ENCODE measurements around the gene PTPRJ. TPM values are rescaled to one million over a fixed set of nuclear protein-coding genes. Genes with fewer than 3 reads are reported as not detected.
"Not testable (repeated sequence)": the region's sequence is repeated elsewhere in the genome, so short reads cannot be mapped to it uniquely, and the experiment has no call there.

PTPRJ gene
- total and polyA plus RNA-seq, 2 donors (not counting 1 experiment from before 2014, with no cell fraction given), result 11.2 to 20.0 TPM

DNA sequence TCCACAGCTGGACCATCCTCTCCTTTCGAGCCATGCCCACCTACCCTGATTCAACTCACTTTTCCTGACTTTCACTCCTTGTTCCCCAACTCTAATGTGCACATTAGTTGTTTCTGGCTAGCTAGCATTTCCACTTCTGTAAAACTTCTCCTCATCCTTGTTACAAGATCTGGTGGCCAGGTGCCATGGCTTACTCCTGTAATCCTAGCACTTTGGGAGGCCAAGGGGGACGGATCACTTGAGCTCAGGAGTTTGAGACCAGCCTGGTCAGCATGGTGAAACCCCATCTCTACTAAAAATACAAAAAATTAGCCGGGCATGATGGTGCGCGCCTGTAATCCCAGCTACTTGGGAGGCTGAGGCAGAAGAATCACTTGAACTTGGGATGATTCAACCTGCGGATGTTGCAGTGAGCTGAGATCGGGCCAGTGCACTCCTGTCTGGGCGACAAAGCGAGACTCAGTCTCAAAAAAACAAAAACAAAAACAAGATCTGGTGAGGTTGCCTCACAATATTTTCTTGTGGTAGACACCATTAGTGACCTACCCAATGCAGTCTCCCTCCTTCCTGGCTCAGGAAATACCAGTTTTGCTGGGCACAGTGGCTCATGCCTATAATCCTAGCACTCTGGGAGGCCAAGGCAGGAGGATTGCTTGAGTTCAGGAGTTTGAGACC lies 31.2 kb upstream of the PTPRJ start:
- H3K4me3 ChIP-seq (ENCODE audit: control extremely low read depth in 1 of 5, extremely low read depth in 1 of 5, insufficient read depth in 1 of 5, low read depth in 2 of 5, low read length in 4 of 5); H3K9ac ChIP-seq (ENCODE audit: low read length); H3K27me3 ChIP-seq (replicated peaks in 1 of 4; ENCODE audit: control extremely low read depth in 1 of 4, control insufficient read depth in 3 of 4, insufficient read depth in 4 of 4, low read length in 3 of 4); H3K27me3 Mint-ChIP-seq; intact Hi-C loops (cut with micrococcal nuclease); ATAC-seq (ENCODE audit: low read depth); H3K79me2 ChIP-seq (ENCODE audit: control insufficient read depth, insufficient read depth, low read length); H3K9me3 Mint-ChIP-seq (ENCODE audit: insufficient read depth); DNase-seq; H4K20me1 ChIP-seq (ENCODE audit: control insufficient read depth, insufficient read depth, low read length, poor library complexity, severe bottlenecking); H3K36me3 ChIP-seq (replicated peaks in 1 of 2; ENCODE audit: control extremely low read depth in 1 of 2, control insufficient read depth in 1 of 2, extremely low read depth in 1 of 2, insufficient read depth in 2 of 2, low read length in 1 of 2); H2AFZ ChIP-seq (ENCODE audit: insufficient read depth, low read depth, low read length, poor library complexity, severe bottlenecking); H3K9me3 ChIP-seq (ENCODE audit: control extremely low read depth in 1 of 3, control insufficient read depth in 2 of 3, insufficient read depth in 1 of 3, low read length in 2 of 3): not testable (repeated sequence)
- H3K4me1 Mint-ChIP-seq, result peaks cover 43% of the 10 kb centered on the region
- ChIA-PET POLR2A (interaction anchor here (0.5 to 0.7 kb wide), 2 partner anchors 88 to 94 kb away, joined by 3 to 4 read pairs; no protein-coding TSS in a partner anchor), CTCF (interaction anchor here (1.2 to 2.4 kb wide), 4 partner anchors 13 to 160 kb away, joined by 3 to 8 read pairs (median 4); no protein-coding TSS in a partner anchor)
- peak overlapping the region; percentile 16 for H3K4me3 Mint-ChIP-seq
- H3K27ac Mint-ChIP-seq, result peak overlapping the region; percentile 72
- Histone ChIP-seq H3K27ac (ENCODE audit: low read length in 2 of 2) (peak overlapping the region; percentile 44 to 68), H3K4me1 (ENCODE audit: control insufficient read depth in 2 of 2, insufficient read depth in 2 of 2, low read length in 2 of 2) (peaks cover 31 to 37% of the 10 kb centered on the region in 2 donors), H3K4me2 (replicated peaks; ENCODE audit: low read depth, low read length, poor library complexity, severe bottlenecking) (peak overlapping the region; percentile 18)
- 85% methylated on average over 7 of the region's 9 CpGs for WGBS (ENCODE audit: insufficient coverage)

DNA sequence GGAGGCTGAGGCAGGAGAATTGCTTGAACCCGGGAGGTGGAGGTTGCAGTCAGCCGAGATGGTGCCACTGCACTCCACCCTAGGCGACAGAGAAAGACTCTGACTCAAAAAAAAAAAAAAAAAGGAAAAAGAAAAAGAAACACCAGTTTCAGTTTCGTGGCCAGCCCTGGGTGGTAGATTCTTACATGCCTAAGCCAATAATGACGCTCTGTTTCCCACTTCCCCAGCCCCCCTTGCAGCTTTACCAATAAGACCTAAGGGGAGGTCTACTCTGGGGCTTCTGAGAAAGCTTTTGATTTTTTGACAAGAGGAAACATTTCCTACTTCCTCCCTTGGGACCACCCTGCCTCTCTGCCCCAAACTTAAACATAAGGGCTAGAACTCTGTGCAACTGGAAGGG lies 30.0 kb upstream of the PTPRJ start:
- H3K4me1 Mint-ChIP-seq, result peaks cover 48% of the 10 kb centered on the region
- H3K4me3 Mint-ChIP-seq, result peak overlapping the region; percentile 48
- intact Hi-C loops (cut with micrococcal nuclease), result loop anchor here (1.0 to 5.0 kb wide), 4 partner anchors 30 to 773 kb away; partner anchors contain the start of gene ARFGAP2
- Histone ChIP-seq H4K20me1 (ENCODE audit: control insufficient read depth, insufficient read depth, low read length, poor library complexity, severe bottlenecking) (no peaks in the 10 kb centered on the region), H3K27me3 (replicated peaks in 1 of 4; ENCODE audit: control extremely low read depth in 1 of 4, control insufficient read depth in 3 of 4, insufficient read depth in 4 of 4, low read length in 3 of 4) (no peaks in the 10 kb centered on the region), H3K36me3 (replicated peaks in 1 of 2; ENCODE audit: control extremely low read depth in 1 of 2, control insufficient read depth in 1 of 2, extremely low read depth in 1 of 2, insufficient read depth in 2 of 2, low read length in 1 of 2) (no peaks in the 10 kb centered on the region), H3K4me1 (ENCODE audit: control insufficient read depth in 2 of 2, insufficient read depth in 2 of 2, low read length in 2 of 2) (peaks cover 34 to 42% of the 10 kb centered on the region in 2 donors), H3K4me2 (replicated peaks; ENCODE audit: low read depth, low read length, poor library complexity, severe bottlenecking) (peak overlapping the region; percentile 72), H2AFZ (ENCODE audit: insufficient read depth, low read depth, low read length, poor library complexity, severe bottlenecking) (peak overlapping the region; percentile 51), H3K9me3 (ENCODE audit: control extremely low read depth in 1 of 3, control insufficient read depth in 2 of 3, insufficient read depth in 1 of 3, low read length in 2 of 3) (no peaks in the 10 kb centered on the region), H3K79me2 (ENCODE audit: control insufficient read depth, insufficient read depth, low read length) (no peaks in the 10 kb centered on the region), H3K4me3 (ENCODE audit: control extremely low read depth in 1 of 5, extremely low read depth in 1 of 5, insufficient read depth in 1 of 5, low read depth in 2 of 5, low read length in 4 of 5) (peak overlapping the region in 2 of 5 experiments; percentile 19 to 49), H3K27ac (ENCODE audit: low read length in 2 of 2) (peak overlapping the region; percentile 58 to 66), H3K9ac (ENCODE audit: low read length) (peak overlapping the region; percentile 49)
- no peaks in the 10 kb centered on the region for H3K9me3 Mint-ChIP-seq (ENCODE audit: insufficient read depth)
- no peaks in the 10 kb centered on the region for H3K27me3 Mint-ChIP-seq
- peak overlapping the region; percentile 86 for H3K27ac Mint-ChIP-seq
- CTCF ChIA-PET, result interaction anchor here (0.5 to 2.4 kb wide), 5 partner anchors 16 to 620 kb away, joined by 3 to 8 read pairs (median 4); no protein-coding TSS in a partner anchor
- WGBS (ENCODE audit: insufficient coverage), result no CpG with 5 or more reads among the region's 5 CpGs
- peak; percentile 91 for DNase-seq
- peak; percentile 98 for ATAC-seq (ENCODE audit: low read depth)
- POLR2A ChIA-PET, result interaction anchor here (0.5 to 1.1 kb wide), 7 partner anchors 13 to 82 kb away, joined by 3 to 8 read pairs (median 4); no protein-coding TSS in a partner anchor
- no peak for TF ChIP-seq EZH2 (IDR thresholded peaks at IDR 0.05; ENCODE audit: borderline replicate concordance, insufficient read depth, low read depth, low read length, poor library complexity, severe bottlenecking)
- TF ChIP-seq, protein P1, sequence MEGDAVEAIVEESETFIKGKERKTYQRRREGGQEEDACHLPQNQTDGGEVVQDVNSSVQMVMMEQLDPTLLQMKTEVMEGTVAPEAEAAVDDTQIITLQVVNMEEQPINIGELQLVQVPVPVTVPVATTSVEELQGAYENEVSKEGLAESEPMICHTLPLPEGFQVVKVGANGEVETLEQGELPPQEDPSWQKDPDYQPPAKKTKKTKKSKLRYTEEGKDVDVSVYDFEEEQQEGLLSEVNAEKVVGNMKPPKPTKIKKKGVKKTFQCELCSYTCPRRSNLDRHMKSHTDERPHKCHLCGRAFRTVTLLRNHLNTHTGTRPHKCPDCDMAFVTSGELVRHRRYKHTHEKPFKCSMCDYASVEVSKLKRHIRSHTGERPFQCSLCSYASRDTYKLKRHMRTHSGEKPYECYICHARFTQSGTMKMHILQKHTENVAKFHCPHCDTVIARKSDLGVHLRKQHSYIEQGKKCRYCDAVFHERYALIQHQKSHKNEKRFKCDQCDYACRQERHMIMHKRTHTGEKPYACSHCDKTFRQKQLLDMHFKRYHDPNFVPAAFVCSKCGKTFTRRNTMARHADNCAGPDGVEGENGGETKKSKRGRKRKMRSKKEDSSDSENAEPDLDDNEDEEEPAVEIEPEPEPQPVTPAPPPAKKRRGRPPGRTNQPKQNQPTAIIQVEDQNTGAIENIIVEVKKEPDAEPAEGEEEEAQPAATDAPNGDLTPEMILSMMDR (IDR thresholded peaks at IDR 0.05), result no peak

DNA sequence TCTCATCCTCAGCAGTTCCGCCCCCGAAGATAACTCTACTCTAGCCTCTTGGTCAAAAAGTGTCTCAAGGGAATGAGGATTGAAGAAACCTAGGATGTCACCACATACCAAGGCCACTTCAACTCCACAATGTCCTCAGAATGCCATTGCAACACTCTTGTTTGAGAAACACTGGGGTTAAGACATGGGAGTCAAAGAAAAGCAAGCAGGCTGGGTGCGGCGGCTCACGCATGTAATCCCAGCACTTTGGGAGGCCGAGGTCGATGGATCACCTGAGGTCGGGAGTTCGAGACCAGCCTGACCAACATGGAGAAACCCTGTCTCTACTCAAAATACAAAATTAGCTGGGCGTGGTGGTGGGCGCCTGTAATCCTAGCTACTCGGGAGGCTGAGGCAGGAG lies 28.9 kb upstream of the PTPRJ start:
- H3K4me3 Mint-ChIP-seq; H3K4me3 ChIP-seq (ENCODE audit: control extremely low read depth in 1 of 5, extremely low read depth in 1 of 5, insufficient read depth in 1 of 5, low read depth in 2 of 5, low read length in 4 of 5); H4K20me1 ChIP-seq (ENCODE audit: control insufficient read depth, insufficient read depth, low read length, poor library complexity, severe bottlenecking); H3K27me3 ChIP-seq (replicated peaks in 1 of 4; ENCODE audit: control extremely low read depth in 1 of 4, control insufficient read depth in 3 of 4, insufficient read depth in 4 of 4, low read length in 3 of 4); DNase-seq; H3K27me3 Mint-ChIP-seq; H3K9ac ChIP-seq (ENCODE audit: low read length); ATAC-seq (ENCODE audit: low read depth); H3K79me2 ChIP-seq (ENCODE audit: control insufficient read depth, insufficient read depth, low read length); POLR2A ChIA-PET; H3K9me3 Mint-ChIP-seq (ENCODE audit: insufficient read depth); H3K9me3 ChIP-seq (ENCODE audit: control extremely low read depth in 1 of 3, control insufficient read depth in 2 of 3, insufficient read depth in 1 of 3, low read length in 2 of 3); H3K36me3 ChIP-seq (replicated peaks in 1 of 2; ENCODE audit: control extremely low read depth in 1 of 2, control insufficient read depth in 1 of 2, extremely low read depth in 1 of 2, insufficient read depth in 2 of 2, low read length in 1 of 2): not testable (repeated sequence)
- WGBS (ENCODE audit: insufficient coverage), result 100% methylated on average over 8 of the region's 12 CpGs
- CTCF ChIA-PET, result interaction anchor here (1.1 kb wide), 1 partner anchor 157 kb away, joined by 3 read pairs; no protein-coding TSS in a partner anchor
- Mint-ChIP-seq H3K27ac (peak overlapping the region; percentile 86), H3K4me1 (peaks cover 47% of the 10 kb centered on the region)
- intact Hi-C loops (cut with micrococcal nuclease), result loop anchor here (5.0 kb wide), 2 partner anchors 51 to 774 kb away; partner anchors contain the start of gene ARFGAP2
- Histone ChIP-seq H3K4me2 (replicated peaks; ENCODE audit: low read depth, low read length, poor library complexity, severe bottlenecking) (peak overlapping the region; percentile 11), H2AFZ (ENCODE audit: insufficient read depth, low read depth, low read length, poor library complexity, severe bottlenecking) (peak overlapping the region; percentile 15), H3K4me1 (ENCODE audit: control insufficient read depth in 2 of 2, insufficient read depth in 2 of 2, low read length in 2 of 2) (peaks cover 34 to 44% of the 10 kb centered on the region in 2 donors), H3K27ac (ENCODE audit: low read length in 2 of 2) (peak overlapping the region in 1 of 2 donors; percentile 58)
